WTC11 (cell line): ENCODE measurements around the gene DENND1B. TPM values are rescaled to one million over a fixed set of nuclear protein-coding genes. Genes with fewer than 3 reads are reported as not detected.

Experiments used
- ATAC-seq: fragments of 200-7000 bp; cut with Tn5 transposase; 2 replicates; pipeline ENCODE4 v1.10.0; 2021; ENCODE audit warnings: mild to moderate bottlenecking, moderate library complexity
- CTCF ChIA-PET: fragments of 300-600 bp; sonication (Branson Sonifier 250); formaldehyde crosslinking; loops from one replicate; lab custom pipeline; 2021; ENCODE audit warnings: antibody characterized with exemption; lab: Charles Lee
- POLR2A ChIA-PET: fragments of 350-600 bp; sonication (Branson Sonifier 250); formaldehyde crosslinking; loops from one replicate; lab custom pipeline; 2021; ENCODE audit warnings: antibody characterized with exemption; lab: Charles Lee
- DNase-seq: peaks from one replicate; pipeline ENCODE4 v3.0.0; 2021; ENCODE audit warnings: low spot score
- H3K27ac Mint-ChIP-seq: 2 replicates; pipeline ENCODE4 v1.8.0; 2021; ENCODE audit warnings: mixed read lengths
- H3K27me3 Mint-ChIP-seq: 2 replicates; pipeline ENCODE4 v1.8.0; 2021; ENCODE audit warnings: low read depth, mild to moderate bottlenecking, moderate library complexity, mixed read lengths
- H3K36me3 Mint-ChIP-seq: 2 replicates; pipeline ENCODE4 v1.8.0; 2021; ENCODE audit warnings: mixed read lengths
- H3K4me1 Mint-ChIP-seq: 2 replicates; pipeline ENCODE4 v1.8.0; 2022; ENCODE audit warnings: mixed read lengths
- H3K4me3 Mint-ChIP-seq: 2 replicates; pipeline ENCODE4 v1.8.0; 2021; ENCODE audit warnings: mild to moderate bottlenecking, moderate library complexity, mixed read lengths
- H3K9me3 Mint-ChIP-seq: 2 replicates; pipeline ENCODE4 v1.8.0; 2021; ENCODE audit warnings: mixed read lengths
- AR ChIP-seq: fragments of 250-450 bp; sonication (Bioruptor Pico); IDR thresholded peaks from 2 replicates; pipeline ENCODE4 v1.9.0; 2021; ENCODE audit warnings: mild to moderate bottlenecking
- ATF2 ChIP-seq: sonication (generic); formaldehyde crosslinking; IDR thresholded peaks from 2 replicates; pipeline ENCODE4 v1.8.1; 2022; ENCODE audit warnings: low read depth, missing genetic modification reagents, borderline replicate concordance
- ATF3 ChIP-seq: sonication (generic); formaldehyde crosslinking; conservative IDR thresholded peaks from 2 replicates; pipeline ENCODE4 v1.8.1; 2022; ENCODE audit warnings: mild to moderate bottlenecking, missing genetic modification reagents
- ATF6 ChIP-seq: sonication (generic); formaldehyde crosslinking; IDR thresholded peaks from 2 replicates; pipeline ENCODE4 v1.8.1; 2023; ENCODE audit warnings: mild to moderate bottlenecking, missing genetic modification reagents
- CBFB ChIP-seq: sonication (generic); formaldehyde crosslinking; IDR thresholded peaks from 2 replicates; pipeline ENCODE4 v1.8.1; 2022; ENCODE audit warnings: mild to moderate bottlenecking, low read depth, missing genetic modification reagents
- EMX1 ChIP-seq: fragments of 250-450 bp; sonication (Bioruptor Pico); IDR thresholded peaks from 2 replicates; pipeline ENCODE4 v1.8.0; 2021; ENCODE audit warnings: mild to moderate bottlenecking
- GRHL2 ChIP-seq: fragments of 250-450 bp; sonication (Bioruptor Pico); IDR thresholded peaks from 2 replicates; pipeline ENCODE4 v1.8.0; 2022; ENCODE audit warnings: mild to moderate bottlenecking, moderate library complexity; ENCODE audit not compliant: insufficient replicate concordance, severe bottlenecking
- JAZF1 ChIP-seq: fragments of 250-450 bp; sonication (Bioruptor Pico); IDR thresholded peaks from 2 replicates; pipeline ENCODE4 v1.9.0; 2021; ENCODE audit warnings: moderate library complexity, mild to moderate bottlenecking, inconsistent platforms
- NFE2L1 ChIP-seq: sonication (generic); formaldehyde crosslinking; IDR thresholded peaks from 2 replicates; pipeline ENCODE4 v1.8.1; 2023; ENCODE audit warnings: missing genetic modification reagents
- NR3C1 ChIP-seq: sonication (generic); formaldehyde crosslinking; conservative IDR thresholded peaks from 2 replicates; pipeline ENCODE4 v1.8.1; 2023; ENCODE audit warnings: low read depth, mild to moderate bottlenecking, missing genetic modification reagents
- SMAD3 ChIP-seq: sonication (generic); formaldehyde crosslinking; IDR thresholded peaks from 2 replicates; pipeline ENCODE4 v1.8.0; 2022; ENCODE audit warnings: missing genetic modification reagents, mild to moderate bottlenecking, borderline replicate concordance
- TCF7 ChIP-seq: sonication (generic); formaldehyde crosslinking; IDR thresholded peaks from 2 replicates; pipeline ENCODE4 v1.8.0; 2022; ENCODE audit warnings: mild to moderate bottlenecking, low read depth, missing genetic modification reagents, moderate library complexity
- ZBTB21 ChIP-seq: sonication (generic); formaldehyde crosslinking; IDR thresholded peaks from 2 replicates; pipeline ENCODE4 v1.8.1; 2023; ENCODE audit warnings: mild to moderate bottlenecking, missing genetic modification reagents, borderline replicate concordance
- ZBTB43 ChIP-seq: sonication (generic); formaldehyde crosslinking; IDR thresholded peaks from 2 replicates; pipeline ENCODE4 v1.8.1; 2023; ENCODE audit warnings: mild to moderate bottlenecking, missing genetic modification reagents
- ZNF138 ChIP-seq: sonication (generic); formaldehyde crosslinking; conservative IDR thresholded peaks from 2 replicates; pipeline ENCODE4 v1.8.1; 2022; ENCODE audit warnings: mild to moderate bottlenecking, moderate library complexity, missing genetic modification reagents
- ZNF425 ChIP-seq: fragments of 250-450 bp; sonication (Bioruptor Pico); conservative IDR thresholded peaks from 2 replicates; pipeline ENCODE4 v1.9.0; 2021; ENCODE audit warnings: mild to moderate bottlenecking
- ZNF512 ChIP-seq: sonication (generic); formaldehyde crosslinking; IDR thresholded peaks from 2 replicates; pipeline ENCODE4 v1.8.1; 2022; ENCODE audit warnings: missing genetic modification reagents, borderline replicate concordance
- total RNA-seq: library from RNA; stranded (reverse); gene quantifications from 3 replicates; pipeline ENCODE4 v1.2.3, GENCODE V29; 2021

DENND1B gene
- total RNA-seq, 1 experiment from 2014 or later, result 4.3 TPM

- TF ChIP-seq ZNF512 (CRISPR knock-in tag) (no peak), ATF2 (CRISPR knock-in tag) (no peak), NFE2L1 (CRISPR knock-in tag) (no peak), ZNF138 (CRISPR knock-in tag) (no peak), JAZF1 (no peak), ATF6 (CRISPR knock-in tag) (no peak), ZBTB21 (no peak), CBFB (CRISPR knock-in tag) (no peak), ZNF425 (CRISPR knock-in tag) (no peak)
- no peak for ATAC-seq
- CTCF ChIA-PET, result no interaction called here
- peaks cover 41% of the 10 kb centered on the region for H3K9me3 Mint-ChIP-seq
- DNase-seq, result no peak
- peaks cover 15% of the 10 kb centered on the region for H3K4me1 Mint-ChIP-seq
- no peak overlapping the region for H3K27ac Mint-ChIP-seq
- peaks cover 15% of the 10 kb centered on the region for H3K27me3 Mint-ChIP-seq
- POLR2A ChIA-PET, result no interaction called here
- peaks cover 26% of the 10 kb centered on the region for H3K36me3 Mint-ChIP-seq
- H3K4me3 Mint-ChIP-seq, result no peak overlapping the region
These were observed 21.7 kb upstream of the DENND1B start for GRCh38 chr1:197797010-197797409.

GRCh38 chr1:197788741-197789739 lies 13.8 kb upstream of the DENND1B start:
- ChIA-PET CTCF (no interaction called here), POLR2A (no interaction called here)
- H3K27ac Mint-ChIP-seq, result no peak overlapping the region
- no peak; the same call in 1 of the 2 replicates for ATAC-seq
- H3K4me1 Mint-ChIP-seq, result no peaks in the 10 kb centered on the region
- no peaks in the 10 kb centered on the region for H3K27me3 Mint-ChIP-seq
- H3K9me3 Mint-ChIP-seq, result no peaks in the 10 kb centered on the region
- DNase-seq, result no peak
- H3K36me3 Mint-ChIP-seq, result no peaks in the 10 kb centered on the region
- no peak overlapping the region for H3K4me3 Mint-ChIP-seq
- TF ChIP-seq NR3C1 (CRISPR knock-in tag) (no peak), AR (CRISPR knock-in tag) (no peak), TCF7 (CRISPR knock-in tag) (no peak), ZBTB43 (CRISPR knock-in tag) (no peak), ATF3 (no peak), GRHL2 (CRISPR knock-in tag) (no peak), CBFB (CRISPR knock-in tag) (no peak), SMAD3 (no peak), ZNF512 (CRISPR knock-in tag) (no peak), EMX1 (no peak)
